ENCODE results near the gene RBL1.

The RBL1 gene

GRCh38 chr20:36950414-36951197, 145.2 kb downstream of the RBL1 start:
- no peak for DNase-seq (ENCODE audit: low read depth in 2 of 2)

Measured in fibroblast of skin of left biceps (primary cell).